ENCODE results near the gene DPYSL3. TPM values are rescaled to one million over a fixed set of nuclear protein-coding genes. Genes with fewer than 3 reads are reported as not detected.

Gene DPYSL3
- total RNA-seq, 1 donor from 2014 or later, result 42.4 TPM

GRCh38 chr5:147439254-147439653 is 70.6 kb downstream of the DPYSL3 start:
- Histone ChIP-seq H3K4me3 (ENCODE audit: low read depth, low read length) (no peak overlapping the region), H3K36me3 (ENCODE audit: control insufficient read depth, insufficient read depth, low read length) (no peaks in the 10 kb centered on the region), H3K27me3 (ENCODE audit: control insufficient read depth, insufficient read depth, low read length) (no peaks in the 10 kb centered on the region)
- no peak for TF ChIP-seq CTCF (IDR thresholded peaks at IDR 0.05; ENCODE audit: insufficient read depth, low read length, poor library complexity, severe bottlenecking)
- no peak for DNase-seq (ENCODE audit: low read depth)

- H3K36me3 ChIP-seq (ENCODE audit: control insufficient read depth, insufficient read depth, low read length), result no peaks in the 10 kb centered on the region
- no peak overlapping the region for H3K4me3 ChIP-seq (ENCODE audit: low read depth, low read length)
- no peaks in the 10 kb centered on the region for H3K27me3 ChIP-seq (ENCODE audit: control insufficient read depth, insufficient read depth, low read length)
- no peak for DNase-seq (ENCODE audit: low read depth)
- no peak for TF ChIP-seq CTCF (IDR thresholded peaks at IDR 0.05; ENCODE audit: insufficient read depth, low read length, poor library complexity, severe bottlenecking)
These were observed 72.7 kb downstream of the DPYSL3 start for GRCh38 chr5:147437161-147437596.

- Histone ChIP-seq H3K27me3 (ENCODE audit: control insufficient read depth, insufficient read depth, low read length) (no peaks in the 10 kb centered on the region), H3K4me3 (ENCODE audit: low read depth, low read length) (no peak overlapping the region), H3K36me3 (ENCODE audit: control insufficient read depth, insufficient read depth, low read length) (no peaks in the 10 kb centered on the region)
- no peak for TF ChIP-seq CTCF (IDR thresholded peaks at IDR 0.05; ENCODE audit: insufficient read depth, low read length, poor library complexity, severe bottlenecking)
- no peak for DNase-seq (ENCODE audit: low read depth)
These were observed 73.3 kb downstream of the DPYSL3 start for GRCh38 chr5:147436596-147436995.

- H3K4me3 ChIP-seq (ENCODE audit: low read depth, low read length), result no peak overlapping the region
- TF ChIP-seq CTCF (IDR thresholded peaks at IDR 0.05; ENCODE audit: insufficient read depth, low read length, poor library complexity, severe bottlenecking), result no peak
- DNase-seq (ENCODE audit: low read depth), result no peak
- no peaks in the 10 kb centered on the region for H3K36me3 ChIP-seq (ENCODE audit: control insufficient read depth, insufficient read depth, low read length)
- H3K27me3 ChIP-seq (ENCODE audit: control insufficient read depth, insufficient read depth, low read length), result no peaks in the 10 kb centered on the region
These were observed 75.8 kb downstream of the DPYSL3 start for GRCh38 chr5:147434049-147434448.

- no peaks in the 10 kb centered on the region for H3K27me3 ChIP-seq (ENCODE audit: control insufficient read depth, insufficient read depth, low read length)
- no peak overlapping the region for H3K4me3 ChIP-seq (ENCODE audit: low read depth, low read length)
- no peaks in the 10 kb centered on the region for H3K36me3 ChIP-seq (ENCODE audit: control insufficient read depth, insufficient read depth, low read length)
- no peak for DNase-seq (ENCODE audit: low read depth)
- no peak for TF ChIP-seq CTCF (IDR thresholded peaks at IDR 0.05; ENCODE audit: insufficient read depth, low read length, poor library complexity, severe bottlenecking)
These were observed 77.5 kb downstream of the DPYSL3 start for GRCh38 chr5:147432323-147432722.

GRCh38 chr5:147431586-147431985 is 78.3 kb downstream of the DPYSL3 start:
- H3K27me3 ChIP-seq (ENCODE audit: control insufficient read depth, insufficient read depth, low read length), result no peaks in the 10 kb centered on the region
- DNase-seq (ENCODE audit: low read depth), result no peak
- H3K4me3 ChIP-seq (ENCODE audit: low read depth, low read length), result no peak overlapping the region
- H3K36me3 ChIP-seq (ENCODE audit: control insufficient read depth, insufficient read depth, low read length), result no peaks in the 10 kb centered on the region
- TF ChIP-seq CTCF (IDR thresholded peaks at IDR 0.05; ENCODE audit: insufficient read depth, low read length, poor library complexity, severe bottlenecking), result no peak

Measured in kidney epithelial cell (primary cell).